ENCODE data around the gene TFB2M.
"Not testable (repeated sequence)": the region's sequence is repeated elsewhere in the genome, so short reads cannot be mapped to it uniquely, and the experiment has no call there.

Gene TFB2M

GRCh38 chr1:246566128-246566812, at the start of gene TFB2M, which contains the start of gene CNST:
TSS of gene TFB2M (minus strand) at chr1:246566261. CDS start at chr1:246566138, 123 bp downstream.
TSS of gene CNST (plus strand) at chr1:246566456. CDS start at chr1:246591563, 25,107 bp downstream.
- DNase-seq (ENCODE audit: low read depth) = peak; percentile 98

- DNase-seq (ENCODE audit: low read depth) = no peak
These were observed 47.2 kb upstream of the TFB2M start for GRCh38 chr1:246613096-246613758.

GRCh38 chr1:246609632-246610031, 43.6 kb upstream of the TFB2M start:
- no peak for DNase-seq (ENCODE audit: low read depth)

GRCh38 chr1:246608616-246609376, 42.7 kb upstream of the TFB2M start:
- DNase-seq (ENCODE audit: low read depth) = peak; percentile 70

- DNase-seq (ENCODE audit: low read depth) = no peak
These were observed 41.4 kb upstream of the TFB2M start for GRCh38 chr1:246607462-246607861.

GRCh38 chr1:246605231-246605630, 39.2 kb upstream of the TFB2M start:
- not testable (repeated sequence) for DNase-seq (ENCODE audit: low read depth)

GRCh38 chr1:246602194-246602593, 36.1 kb upstream of the TFB2M start:
- no peak for DNase-seq (ENCODE audit: low read depth)

- DNase-seq (ENCODE audit: low read depth) = no peak
These were observed 34.5 kb upstream of the TFB2M start for GRCh38 chr1:246600579-246600978.

GRCh38 chr1:246599315-246599714, 33.3 kb upstream of the TFB2M start:
- DNase-seq (ENCODE audit: low read depth) = no peak

- DNase-seq (ENCODE audit: low read depth) = no peak
These were observed 31.9 kb upstream of the TFB2M start for GRCh38 chr1:246597971-246598370.

GRCh38 chr1:246597340-246597739, 31.3 kb upstream of the TFB2M start:
- DNase-seq (ENCODE audit: low read depth) = peak; percentile 86

- no peak for DNase-seq (ENCODE audit: low read depth)
These were observed 29.1 kb upstream of the TFB2M start for GRCh38 chr1:246595146-246595545.

GRCh38 chr1:246592695-246593094, 26.6 kb upstream of the TFB2M start:
- peak; percentile 93 for DNase-seq (ENCODE audit: low read depth)

- no peak for DNase-seq (ENCODE audit: low read depth)
These were observed 25.9 kb upstream of the TFB2M start for GRCh38 chr1:246591958-246592357.

- DNase-seq (ENCODE audit: low read depth) = no peak
These were observed 25.4 kb upstream of the TFB2M start for GRCh38 chr1:246591504-246591903.

GRCh38 chr1:246591047-246591446, 25.0 kb upstream of the TFB2M start:
- no peak for DNase-seq (ENCODE audit: low read depth)

GRCh38 chr1:246589919-246590318, 23.9 kb upstream of the TFB2M start:
- not testable (repeated sequence) for DNase-seq (ENCODE audit: low read depth)

- no peak for DNase-seq (ENCODE audit: low read depth)
These were observed 22.2 kb upstream of the TFB2M start for GRCh38 chr1:246588159-246588721.

- peak; percentile 46 for DNase-seq (ENCODE audit: low read depth)
These were observed 21.5 kb upstream of the TFB2M start for GRCh38 chr1:246587606-246588005.

- DNase-seq (ENCODE audit: low read depth) = no peak
These were observed 21.0 kb upstream of the TFB2M start for GRCh38 chr1:246587032-246587431.

GRCh38 chr1:246583448-246584185, 17.6 kb upstream of the TFB2M start:
- peak; percentile 54 for DNase-seq (ENCODE audit: low read depth)

GRCh38 chr1:246583056-246583440, 17.0 kb upstream of the TFB2M start:
- no peak for DNase-seq (ENCODE audit: low read depth)
